Osteoblast (primary cell): ENCODE measurements around the gene ELK4. TPM values are rescaled to one million over a fixed set of nuclear protein-coding genes. Genes with fewer than 3 reads are reported as not detected.

Experiments used
- DNase-seq: peaks from one replicate; pipeline ENCODE4 v3.0.0; 2011; ENCODE audit warnings: low spot score, mixed read lengths; ENCODE audit not compliant: insufficient read length; ENCODE audit errors: missing footprints
- H2AFZ ChIP-seq: 2 replicates; pipeline ENCODE4 v1.6.0; 2011; ENCODE audit warnings: mild to moderate bottlenecking, low read length
- H3K27ac ChIP-seq: 2 replicates; pipeline ENCODE4 v1.5.1; 2011; ENCODE audit warnings: mild to moderate bottlenecking, low read depth, low read length, moderate library complexity
- H3K27me3 ChIP-seq: 2 replicates; pipeline ENCODE4 v1.6.0; 2012; ENCODE audit warnings: mild to moderate bottlenecking, control low read depth, inconsistent platforms, low read length, moderate library complexity; ENCODE audit not compliant: insufficient read depth
- H3K36me3 ChIP-seq: 2 replicates; pipeline ENCODE4 v1.5.1; 2011; ENCODE audit warnings: mild to moderate bottlenecking, low read length, control low read depth, moderate library complexity; ENCODE audit not compliant: insufficient read depth
- H3K4me1 ChIP-seq: 2 replicates; pipeline ENCODE4 v1.5.1; 2011; ENCODE audit warnings: mild to moderate bottlenecking, low read length, control low read depth, moderate library complexity; ENCODE audit not compliant: insufficient read depth
- H3K4me2 ChIP-seq: 2 replicates; pipeline ENCODE4 v1.6.0; 2011; ENCODE audit warnings: mild to moderate bottlenecking, low read length; ENCODE audit not compliant: insufficient read depth
- H3K4me3 ChIP-seq: fragments of 200-600 bp; sonication (generic); 3 replicates; pipeline ENCODE4 v1.5.1; 2012; ENCODE audit warnings: mild to moderate bottlenecking, low read length, inconsistent platforms; ENCODE audit not compliant: insufficient read depth
- H3K79me2 ChIP-seq: 2 replicates; pipeline ENCODE4 v1.6.0; 2012; ENCODE audit warnings: mild to moderate bottlenecking, low read length, control low read depth, inconsistent platforms; ENCODE audit not compliant: insufficient read depth
- H3K9me3 ChIP-seq: 2 replicates; pipeline ENCODE4 v1.5.1; 2011; ENCODE audit warnings: low read depth, low read length, control low read depth
- H4K20me1 ChIP-seq: 2 replicates; pipeline ENCODE4 v1.6.0; 2012; ENCODE audit warnings: mild to moderate bottlenecking, low read length, control low read depth; ENCODE audit not compliant: insufficient read depth
- total RNA-seq: library from RNA; depleted of rRNA; stranded (reverse); fragments of >200 nt; gene quantifications from 2 replicates; pipeline ENCODE4 v1.2.3, GENCODE V29; 2012
- TF ChIP-seq, protein P1 (sequence below): IDR thresholded peaks from 2 replicates; pipeline ENCODE4 v1.5.1; 2011; ENCODE audit warnings: mild to moderate bottlenecking, low read depth, low read length, moderate library complexity; ENCODE audit errors: extremely low read depth

Gene ELK4
- total RNA-seq, 1 donor = 27.1 TPM

DNA sequence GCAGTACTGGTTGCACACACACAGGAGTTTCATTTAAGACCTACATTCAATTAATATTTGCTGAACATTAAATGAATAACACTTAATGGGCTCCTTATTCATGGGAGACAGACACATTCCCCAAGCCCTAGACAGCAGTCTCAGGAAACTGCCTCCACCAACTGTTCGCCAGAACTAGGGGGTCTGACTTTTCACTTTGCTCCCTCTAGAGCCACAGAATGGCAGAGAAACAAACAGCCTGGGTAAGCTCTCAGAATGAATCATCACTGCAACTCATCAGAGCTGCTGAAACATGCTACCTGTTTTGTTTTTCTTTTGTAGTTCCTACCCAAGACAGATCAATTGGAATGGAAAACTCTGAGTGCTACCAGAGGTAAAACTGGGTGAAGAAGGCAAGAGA, 31.7 kb downstream of the ELK4 start:
- no peaks in the 10 kb centered on the region for H3K79me2 ChIP-seq
- H3K4me3 ChIP-seq = peak overlapping the region; percentile 16
- H3K4me1 ChIP-seq = peaks cover 27% of the 10 kb centered on the region
- H3K4me2 ChIP-seq = peak overlapping the region; percentile 64
- peak overlapping the region; percentile 84 for H3K27ac ChIP-seq
- H4K20me1 ChIP-seq = no peaks in the 10 kb centered on the region
- H3K9me3 ChIP-seq = no peaks in the 10 kb centered on the region
- H2AFZ ChIP-seq = no peak overlapping the region
- peak; percentile 85 for DNase-seq
- H3K36me3 ChIP-seq = no peaks in the 10 kb centered on the region
- no peaks in the 10 kb centered on the region for H3K27me3 ChIP-seq
- TF ChIP-seq, protein P1, sequence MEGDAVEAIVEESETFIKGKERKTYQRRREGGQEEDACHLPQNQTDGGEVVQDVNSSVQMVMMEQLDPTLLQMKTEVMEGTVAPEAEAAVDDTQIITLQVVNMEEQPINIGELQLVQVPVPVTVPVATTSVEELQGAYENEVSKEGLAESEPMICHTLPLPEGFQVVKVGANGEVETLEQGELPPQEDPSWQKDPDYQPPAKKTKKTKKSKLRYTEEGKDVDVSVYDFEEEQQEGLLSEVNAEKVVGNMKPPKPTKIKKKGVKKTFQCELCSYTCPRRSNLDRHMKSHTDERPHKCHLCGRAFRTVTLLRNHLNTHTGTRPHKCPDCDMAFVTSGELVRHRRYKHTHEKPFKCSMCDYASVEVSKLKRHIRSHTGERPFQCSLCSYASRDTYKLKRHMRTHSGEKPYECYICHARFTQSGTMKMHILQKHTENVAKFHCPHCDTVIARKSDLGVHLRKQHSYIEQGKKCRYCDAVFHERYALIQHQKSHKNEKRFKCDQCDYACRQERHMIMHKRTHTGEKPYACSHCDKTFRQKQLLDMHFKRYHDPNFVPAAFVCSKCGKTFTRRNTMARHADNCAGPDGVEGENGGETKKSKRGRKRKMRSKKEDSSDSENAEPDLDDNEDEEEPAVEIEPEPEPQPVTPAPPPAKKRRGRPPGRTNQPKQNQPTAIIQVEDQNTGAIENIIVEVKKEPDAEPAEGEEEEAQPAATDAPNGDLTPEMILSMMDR = peak; percentile 30

DNA sequence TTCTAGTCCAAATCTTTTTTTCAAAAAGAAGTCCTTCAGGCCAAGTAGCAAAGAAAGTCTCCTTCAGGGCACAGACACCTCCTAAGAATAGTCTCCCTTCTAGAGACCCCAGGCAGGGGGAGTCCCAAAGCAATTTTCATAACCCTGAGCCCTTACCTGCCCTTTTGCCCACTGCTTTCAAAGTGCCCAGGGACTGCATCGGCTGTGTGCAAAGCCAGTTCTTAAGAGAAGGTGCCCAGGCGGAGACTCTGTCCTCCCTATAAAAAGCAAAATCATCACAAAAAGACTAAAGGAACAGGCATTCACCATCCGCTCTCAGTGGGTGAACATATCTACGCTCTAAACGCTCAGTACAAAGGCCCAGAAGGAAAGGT, 32.2 kb downstream of the ELK4 start:
- Histone ChIP-seq H3K4me2 (peak overlapping the region; percentile 64), H3K36me3 (no peaks in the 10 kb centered on the region), H3K27ac (peak overlapping the region; percentile 84), H3K27me3 (no peaks in the 10 kb centered on the region), H4K20me1 (no peaks in the 10 kb centered on the region), H2AFZ (no peak overlapping the region), H3K4me3 (peak overlapping the region; percentile 16), H3K79me2 (no peaks in the 10 kb centered on the region), H3K4me1 (peaks cover 27% of the 10 kb centered on the region), H3K9me3 (no peaks in the 10 kb centered on the region)
- TF ChIP-seq, protein P1 = no peak
- no peak for DNase-seq

DNA sequence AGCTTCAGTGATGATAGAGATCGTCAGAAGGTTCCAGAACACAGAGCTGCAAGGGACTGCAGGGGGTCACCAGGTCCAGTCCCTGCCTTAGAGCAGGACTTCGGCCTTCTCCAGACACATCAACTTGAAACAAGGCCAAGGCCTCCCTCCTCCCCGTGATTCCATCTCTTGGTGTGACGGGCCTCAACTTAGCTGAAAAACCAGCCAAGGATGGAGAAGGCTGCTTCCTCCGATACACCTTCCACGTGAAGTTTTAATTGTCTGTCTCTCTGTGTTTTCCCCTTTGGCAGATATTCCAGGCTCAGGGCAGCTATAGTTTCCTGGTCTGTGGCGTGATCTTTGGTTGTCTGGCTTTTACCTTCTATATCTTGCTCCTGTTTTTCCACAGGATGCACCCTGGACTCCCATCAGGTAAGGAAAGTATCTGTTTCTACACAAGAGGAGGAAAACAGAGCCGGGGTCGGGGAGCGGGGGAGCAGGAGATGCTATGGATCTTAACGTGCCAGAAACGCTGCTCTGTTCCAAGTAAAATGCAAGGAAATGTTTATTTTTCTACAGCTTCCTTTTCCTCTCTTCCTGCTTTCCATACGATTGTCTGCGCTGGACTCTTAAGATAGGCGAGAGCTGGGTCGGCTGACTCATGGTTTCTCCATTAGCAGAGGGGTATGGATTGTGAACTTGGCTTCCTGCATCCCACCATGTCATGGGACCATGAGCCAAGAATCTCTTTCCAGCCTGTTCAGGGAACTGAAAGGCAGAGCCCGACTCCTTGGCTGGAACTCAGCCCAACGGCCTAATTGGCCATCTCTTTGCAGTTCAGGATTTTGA, 32.8 kb downstream of the ELK4 start:
- no peaks in the 10 kb centered on the region for H4K20me1 ChIP-seq
- H3K4me2 ChIP-seq = peak overlapping the region; percentile 64
- H3K9me3 ChIP-seq = no peaks in the 10 kb centered on the region
- peak; percentile 89 for DNase-seq
- H3K36me3 ChIP-seq = no peaks in the 10 kb centered on the region
- H3K27ac ChIP-seq = peak overlapping the region; percentile 84
- peaks cover 27% of the 10 kb centered on the region for H3K4me1 ChIP-seq
- no peaks in the 10 kb centered on the region for H3K27me3 ChIP-seq
- H2AFZ ChIP-seq = peak overlapping the region; percentile 36
- TF ChIP-seq, protein P1 = no peak
- peak overlapping the region; percentile 26 for H3K4me3 ChIP-seq
- no peaks in the 10 kb centered on the region for H3K79me2 ChIP-seq

DNA sequence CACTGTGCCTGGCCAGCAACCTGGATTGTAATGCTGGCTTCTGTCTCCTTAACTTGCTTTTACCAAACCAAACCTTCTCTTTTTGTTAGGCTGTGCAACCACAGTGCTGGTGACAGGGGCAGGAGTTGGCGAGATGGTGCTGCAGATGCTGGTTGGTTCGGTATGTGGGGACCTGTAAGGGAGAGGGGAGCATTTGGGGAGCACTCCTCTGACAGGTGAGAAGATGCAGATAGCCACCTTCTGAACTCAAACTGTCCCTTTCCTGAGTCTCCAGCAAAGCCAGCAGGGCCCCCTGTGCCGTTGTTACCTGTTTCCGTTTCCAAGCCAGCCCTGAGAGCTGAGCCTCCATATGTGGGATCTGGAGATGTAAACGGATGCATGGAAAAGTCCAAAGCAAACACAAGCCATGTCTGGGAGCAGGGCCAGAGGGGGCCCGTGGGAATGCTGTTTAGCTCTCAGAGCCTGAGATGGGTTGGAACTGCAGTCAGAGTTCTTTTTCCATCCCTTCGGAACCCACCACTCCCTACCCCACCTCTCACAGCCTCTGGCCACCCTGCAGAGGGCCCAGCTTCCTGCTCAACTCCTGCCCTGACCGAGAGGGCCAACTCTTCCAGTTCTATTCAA, 34.0 kb downstream of the ELK4 start:
- no peak overlapping the region for H3K4me3 ChIP-seq
- no peak overlapping the region for H3K4me2 ChIP-seq
- peaks cover 27% of the 10 kb centered on the region for H3K4me1 ChIP-seq
- no peak overlapping the region for H3K27ac ChIP-seq
- peak; percentile 34 for DNase-seq
- H3K79me2 ChIP-seq = no peaks in the 10 kb centered on the region
- TF ChIP-seq, protein P1 = no peak
- H3K27me3 ChIP-seq = no peaks in the 10 kb centered on the region
- no peaks in the 10 kb centered on the region for H3K9me3 ChIP-seq
- H4K20me1 ChIP-seq = no peaks in the 10 kb centered on the region
- H2AFZ ChIP-seq = no peak overlapping the region
- H3K36me3 ChIP-seq = no peaks in the 10 kb centered on the region
